Adrenal gland (tissue), 12 donors: ENCODE results near the gene SH3D19. TPM values are rescaled to one million over a fixed set of nuclear protein-coding genes. Genes with fewer than 3 reads are reported as not detected.

ENCODE experiments used
- DNase-seq, 7 donors: peaks; one replicate each; pipeline ENCODE4 v3.0.0-alpha.2; 2019 to 2020
- H3K27ac ChIP-seq, 5 donors: fragments of 200-600 bp; sonication (generic) in 4 of 5; 1 replicate in 3 of 5; 2 replicates in 2 of 5; pipeline versions ENCODE4 v1.5.1 to v1.8.0; 2016 to 2020; ENCODE audit warnings: mild to moderate bottlenecking in 1 of 5
- H3K27me3 ChIP-seq: fragments of 200-600 bp; 2 replicates; pipeline ENCODE4 v1.8.0; 2021
- H3K36me3 ChIP-seq, 2 donors: fragments of 200-600 bp; replicated peaks in 1 of 2; 1 replicate in 1 of 2; 2 replicates in 1 of 2; pipeline versions ENCODE4 v1.5.1 to v1.8.0; 2018 to 2022
- H3K4me1 ChIP-seq, 2 donors: fragments of 200-600 bp; replicated peaks in 1 of 2; 1 replicate in 1 of 2; 2 replicates in 1 of 2; pipeline versions ENCODE4 v1.5.1 to v1.8.0; 2018 to 2021
- H3K4me3 ChIP-seq, 4 donors: fragments of 200-600 bp; sonication (generic) in 3 of 4; one replicate each; pipeline ENCODE4 v1.5.1; 2016 to 2018
- H3K9me3 ChIP-seq, 3 donors: fragments of 200-600 bp; sonication (generic) in 1 of 3; replicated peaks in 1 of 3; 1 replicate in 2 of 3; 2 replicates in 1 of 3; pipeline versions ENCODE4 v1.5.1 to v1.8.0; 2016 to 2021
- CTCF ChIP-seq, 6 experiments: fragments of 450-650 bp in 4 of 6; fragments of 200-600 bp in 2 of 6; sonication (generic) in 1 of 6; IDR thresholded peaks; 1 replicate in 5 of 6; 2 replicates in 1 of 6; pipeline versions ENCODE4 v1.5.1 to v1.8.0; 2016 to 2021; ENCODE audit warnings: antibody characterized with exemption in 6 of 6, mild to moderate bottlenecking in 2 of 6, moderate library complexity in 1 of 6
- POLR2A ChIP-seq, 2 donors: fragments of 450-650 bp; IDR thresholded peaks; one replicate each; pipeline ENCODE4 v1.6.1; 2017; ENCODE audit warnings: antibody characterized with exemption in 2 of 2, mild to moderate bottlenecking in 2 of 2, moderate library complexity in 1 of 2
- WGBS, 4 donors: extraction: QIAGEN DNeasy Blood & Tissue Kit in 2 of 4; methylation state at CpG; one replicate each; pipeline versions ENCODE4 v1.1.5 to v1.1.7; 2013 to 2017; 5-methylcytosine and 5-hydroxymethylcytosine counted together
- intact Hi-C, 2 donors: fragments of 100-400 bp; cut with DNase I; formaldehyde crosslinking; loops; one replicate each; pipeline versions ENCODE4 v1.14.1 to v1.15.0; 2022 to 2023
- polyA plus RNA-seq, 3 donors: library from polyadenylated mRNA; stranded (reverse); fragments of 200-250 nt in 2 of 3; fragments of 350-450 nt in 1 of 3; fragmentation: Illumina TruSeq in 1 of 3; extraction: RNeasy Lipid Tissue Mini Kit (QIAGEN cat#74804) in 1 of 3; gene quantifications; one replicate each; pipeline ENCODE4 v1.2.3, GENCODE V29; 2013 to 2014
- total RNA-seq, 9 donors: library from RNA; depleted of rRNA in 4 of 9; stranded (reverse); fragments of >200 nt in 4 of 9; fragments of 120-200 nt in 1 of 9; fragmentation: NEBNext Ultra II Directional in 1 of 9; extraction: Animal tissue kit (Norgen Biotek cat#: 25700) in 1 of 9; gene quantifications; one replicate each; pipeline versions ENCODE4 v1.1.0 to v1.2.4, GENCODE V29; 2013 to 2023
- donor health status: healthy with polysubstance abuse.
- donor health status: Bipolar disorder and iron deficiency.
- donor health status: DM: yes; HTN: yes; CAD: no.
- donor health status: DM: no; HTN: no; CAD: no.
- donor health status: DM: no; HTN: no; CAD: no.
- donor health status: DM: yes; HTN: yes; CAD: no.

SH3D19 gene
- total and polyA plus RNA-seq, 12 donors = 16.6 to 117 (median 40.3) TPM

- no peaks in the 10 kb centered on the region for H3K9me3 ChIP-seq
- H3K36me3 ChIP-seq = peaks cover 0 to 2% of the 10 kb centered on the region in 2 donors
- DNase-seq = no peak
- no peak for TF ChIP-seq POLR2A (IDR thresholded peaks at IDR 0.05)
- TF ChIP-seq CTCF (IDR thresholded peaks at IDR 0.05) = no peak
- intact Hi-C loops = no loop called here
- WGBS, 4 donors = 79 to 86% (median 85%) methylated on average over 3 of the region's 3 CpGs
- H3K4me3 ChIP-seq = no peak overlapping the region
- H3K27ac ChIP-seq = peak overlapping the region in 1 of 5 donors; percentile 43
- H3K4me1 ChIP-seq = peaks cover 0 to 20% of the 10 kb centered on the region in 2 donors
- no peaks in the 10 kb centered on the region for H3K27me3 ChIP-seq
Measured at GRCh38 chr4:151169900-151170299, 155.5 kb downstream of the SH3D19 start.

- Histone ChIP-seq H3K27ac (peak overlapping the region in 1 of 5 donors; percentile 55), H3K9me3 (no peaks in the 10 kb centered on the region), H3K36me3 (no peaks in the 10 kb centered on the region), H3K4me3 (no peak overlapping the region), H3K4me1 (peaks cover 0 to 20% of the 10 kb centered on the region in 2 donors), H3K27me3 (no peaks in the 10 kb centered on the region)
- WGBS, 4 donors = 75 to 85% (median 79%) methylated on average over 7 of the region's 7 CpGs
- DNase-seq = peak; percentile 21 to 84 (median 40)
- TF ChIP-seq POLR2A (IDR thresholded peaks at IDR 0.05) = no peak
- TF ChIP-seq CTCF (IDR thresholded peaks at IDR 0.05) = no peak
- intact Hi-C loops = no loop called here
Measured at GRCh38 chr4:151169223-151169622, 156.2 kb downstream of the SH3D19 start.

GRCh38 chr4:151167561-151167960 is 157.8 kb downstream of the SH3D19 start:
- H3K4me1 ChIP-seq = peaks cover 0 to 20% of the 10 kb centered on the region in 2 donors
- H3K36me3 ChIP-seq = no peaks in the 10 kb centered on the region
- H3K27ac ChIP-seq = no peak overlapping the region
- no peak overlapping the region for H3K4me3 ChIP-seq
- intact Hi-C loops = no loop called here
- H3K27me3 ChIP-seq = no peaks in the 10 kb centered on the region
- DNase-seq = no peak
- no peak for TF ChIP-seq POLR2A (IDR thresholded peaks at IDR 0.05)
- TF ChIP-seq CTCF (IDR thresholded peaks at IDR 0.05) = no peak
- 92 to 97% (median 96%) methylated on average over 19 to 24 of the region's 24 CpGs for WGBS, 4 donors
- H3K9me3 ChIP-seq = no peaks in the 10 kb centered on the region

- intact Hi-C loops = no loop called here
- 67 to 85% (median 76%) methylated on average over 4 of the region's 4 CpGs for WGBS, 4 donors
- peaks cover 0 to 20% of the 10 kb centered on the region in 2 donors for H3K4me1 ChIP-seq
Measured at GRCh38 chr4:151166636-151167035, 158.8 kb downstream of the SH3D19 start.

More at GRCh38 chr4:151166636-151167035, 158.8 kb downstream of the SH3D19 start:
- Histone ChIP-seq H3K27me3 (no peaks in the 10 kb centered on the region), H3K27ac (peak overlapping the region in 1 of 5 donors; percentile 14), H3K9me3 (no peaks in the 10 kb centered on the region), H3K36me3 (no peaks in the 10 kb centered on the region), H3K4me3 (no peak overlapping the region)
- no peak for DNase-seq
- no peak for TF ChIP-seq POLR2A (IDR thresholded peaks at IDR 0.05)
- TF ChIP-seq CTCF (IDR thresholded peaks at IDR 0.05) = no peak
